OCI-LY7 (cell line): ENCODE results near the gene CCDC134.

Source experiments
- CTCF ChIP-seq: fragments of 200-600 bp; sonication (generic); conservative IDR thresholded peaks from 2 replicates; pipeline ENCODE4 v1.5.1; 2014; ENCODE audit warnings: mild to moderate bottlenecking, antibody characterized with exemption, low read length, moderate library complexity, mixed read lengths
- EZH2phosphoT487 ChIP-seq: fragments of 200-600 bp; sonication (generic); IDR thresholded peaks from 2 replicates; pipeline ENCODE4 v1.6.1; 2018; ENCODE audit warnings: low read depth, borderline replicate concordance, mild to moderate bottlenecking, mixed run types, antibody characterized with exemption, low read length, moderate library complexity, mixed read lengths

DNA sequence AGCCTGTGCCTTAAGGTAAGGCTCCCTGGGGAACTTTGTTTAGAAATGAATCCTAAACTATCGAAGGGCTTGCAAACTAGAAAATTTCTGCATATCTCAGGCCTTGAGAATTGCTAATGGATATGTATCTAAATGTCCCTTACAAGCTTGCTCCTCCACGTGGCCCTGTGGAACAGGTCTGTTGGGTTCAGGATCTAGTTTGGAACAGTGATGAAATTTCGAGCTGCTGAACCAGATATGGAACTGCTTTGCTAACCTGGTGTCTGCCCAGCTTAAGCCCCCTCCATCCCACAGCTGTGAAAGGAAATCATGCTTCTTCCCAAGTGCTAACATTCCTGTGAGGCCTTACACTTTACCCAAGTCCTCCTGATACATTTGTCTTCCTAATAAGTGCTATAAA lies 44.0 kb downstream of the CCDC134 start:
- TF ChIP-seq CTCF, result no peak
- TF ChIP-seq EZH2phosphoT487, result no peak
